NCI-H446 (cell line): ENCODE measurements around the gene CCT3.

ENCODE experiments used
- DNase-seq, 2 experiments: peaks; one replicate each; lab custom pipeline; 2025; lab: John Stamatoyannopoulos, UW

The CCT3 gene

GRCh38 chr1:156281281-156281680, 56.8 kb downstream of the CCT3 start:
- no peak for DNase-seq

GRCh38 chr1:156279837-156280236, 58.3 kb downstream of the CCT3 start:
- DNase-seq, result no peak

- DNase-seq, result no peak
These were observed 61.1 kb downstream of the CCT3 start for GRCh38 chr1:156276966-156277381.

- no peak for DNase-seq
These were observed 61.6 kb downstream of the CCT3 start for GRCh38 chr1:156276532-156276931.

- DNase-seq, result no peak
These were observed 67.8 kb downstream of the CCT3 start for GRCh38 chr1:156270314-156270713.

- no peak for DNase-seq
These were observed 69.8 kb downstream of the CCT3 start for GRCh38 chr1:156268336-156268735.

GRCh38 chr1:156266051-156266450, 72.0 kb downstream of the CCT3 start:
- DNase-seq, result no peak

- DNase-seq, result no peak
These were observed 74.8 kb downstream of the CCT3 start for GRCh38 chr1:156263288-156263655.

GRCh38 chr1:156262461-156263287, 75.4 kb downstream of the CCT3 start:
- DNase-seq, result no peak

GRCh38 chr1:156260896-156261295, 77.2 kb downstream of the CCT3 start:
- no peak for DNase-seq

GRCh38 chr1:156259805-156260204, 78.3 kb downstream of the CCT3 start:
- no peak for DNase-seq
